Bone marrow (tissue), 2 donors: ENCODE data around the gene SNAP47.

Experiments
- DNase-seq, 2 donors: peaks; one replicate each; lab custom pipeline; 2025; lab: John Stamatoyannopoulos, UW

SNAP47 gene

DNA sequence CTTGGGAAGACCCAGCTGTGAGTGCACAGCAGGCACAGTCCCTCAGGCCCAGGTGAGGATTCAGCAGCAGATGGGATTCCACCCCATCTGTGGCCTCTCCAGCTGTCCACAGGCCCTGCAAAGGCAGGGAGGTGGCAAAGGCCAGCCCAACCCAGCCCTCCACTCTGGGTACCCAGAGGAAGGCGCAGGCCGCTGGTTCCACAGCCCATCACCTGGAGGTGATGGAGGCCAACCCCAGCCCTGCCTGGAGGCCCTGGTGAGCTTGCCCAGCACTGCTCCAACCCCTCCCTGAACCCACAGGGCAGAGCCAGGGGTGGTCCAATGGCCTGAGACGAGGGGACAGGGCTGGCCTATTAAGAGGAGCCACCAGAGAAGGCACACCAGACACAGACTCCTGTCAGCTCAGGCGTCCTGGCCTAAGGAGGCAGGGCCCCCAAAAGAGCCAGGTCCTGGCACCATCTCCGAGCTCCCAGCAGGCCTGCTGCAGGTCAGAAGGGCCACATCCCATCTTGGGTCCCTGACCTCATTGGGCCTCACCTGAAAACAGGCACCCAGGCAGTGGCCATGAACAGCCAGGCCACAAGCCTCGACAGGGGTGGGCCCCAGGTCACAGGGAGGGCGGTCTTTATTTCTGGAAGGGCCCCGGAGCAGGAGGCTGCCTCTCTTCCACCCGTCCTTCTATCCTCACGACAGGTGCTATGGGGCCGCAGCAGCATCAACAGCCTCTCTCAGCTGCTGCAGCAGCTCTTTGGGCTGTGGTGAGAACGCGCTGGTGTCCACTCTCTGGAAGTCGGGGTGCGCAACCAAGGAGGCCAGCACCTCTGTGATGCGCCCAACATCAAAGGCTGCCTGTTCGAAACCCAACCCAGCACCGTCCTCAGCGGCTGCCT, 3.3 kb upstream of the SNAP47 start:
- DNase-seq = no peak

DNA sequence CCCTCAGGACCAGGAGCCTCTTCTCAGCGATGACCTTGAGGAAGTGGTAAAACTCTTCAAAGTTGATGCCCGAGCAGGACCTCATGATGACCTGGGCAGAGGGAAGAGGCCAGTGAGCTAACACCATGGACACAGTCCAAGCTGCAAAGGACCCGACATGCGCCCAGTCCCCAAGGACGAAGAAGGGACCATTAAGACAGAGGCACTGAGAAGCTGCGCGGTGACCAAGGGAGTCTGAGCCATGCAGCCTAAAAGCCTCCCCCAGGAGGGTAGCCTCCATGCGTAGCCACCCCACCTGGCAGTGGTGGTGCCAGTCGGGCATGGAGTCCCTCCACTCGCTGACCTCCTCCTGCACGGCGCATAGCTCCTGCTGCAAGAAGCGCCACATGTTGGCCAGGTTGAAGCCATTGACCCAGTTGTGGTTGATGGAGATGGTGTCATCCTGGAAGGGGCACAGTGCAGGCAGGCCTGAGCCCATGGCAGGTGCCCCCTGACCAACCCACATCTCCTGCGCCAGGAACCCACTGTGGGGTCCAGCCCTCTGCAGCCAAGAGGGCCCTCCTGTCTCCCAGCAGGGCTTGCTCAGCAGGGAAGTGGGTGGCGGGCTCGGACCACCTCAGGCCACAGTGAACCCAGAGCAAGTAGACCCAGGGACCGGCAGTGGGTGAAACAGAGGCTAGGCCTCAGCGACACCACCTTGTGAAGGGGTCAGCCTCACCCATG, 2.5 kb upstream of the SNAP47 start:
- no peak for DNase-seq

- DNase-seq = no peak
Measured at GRCh38 chr1:227733309-227733705, 1.9 kb upstream of the SNAP47 start.

- no peak for DNase-seq
Measured at GRCh38 chr1:227733751-227734545, 1.3 kb upstream of the SNAP47 start.

DNA sequence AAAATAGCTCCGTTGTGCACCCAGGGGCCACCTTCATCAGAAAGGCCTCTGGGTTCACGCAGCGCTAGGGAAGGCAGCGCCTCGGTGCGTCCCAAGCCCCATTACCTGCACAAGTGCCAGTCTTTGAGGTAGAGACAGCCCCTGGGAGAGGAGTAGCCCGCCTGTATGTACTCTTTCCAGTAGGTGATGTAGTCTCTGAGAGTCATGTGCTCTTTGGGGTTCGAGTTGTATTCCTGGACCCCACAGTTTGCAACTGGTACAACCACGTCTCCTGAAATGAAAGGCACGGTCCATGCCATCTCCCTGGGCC, 734 bp upstream of the SNAP47 start:
- DNase-seq = no peak

DNA sequence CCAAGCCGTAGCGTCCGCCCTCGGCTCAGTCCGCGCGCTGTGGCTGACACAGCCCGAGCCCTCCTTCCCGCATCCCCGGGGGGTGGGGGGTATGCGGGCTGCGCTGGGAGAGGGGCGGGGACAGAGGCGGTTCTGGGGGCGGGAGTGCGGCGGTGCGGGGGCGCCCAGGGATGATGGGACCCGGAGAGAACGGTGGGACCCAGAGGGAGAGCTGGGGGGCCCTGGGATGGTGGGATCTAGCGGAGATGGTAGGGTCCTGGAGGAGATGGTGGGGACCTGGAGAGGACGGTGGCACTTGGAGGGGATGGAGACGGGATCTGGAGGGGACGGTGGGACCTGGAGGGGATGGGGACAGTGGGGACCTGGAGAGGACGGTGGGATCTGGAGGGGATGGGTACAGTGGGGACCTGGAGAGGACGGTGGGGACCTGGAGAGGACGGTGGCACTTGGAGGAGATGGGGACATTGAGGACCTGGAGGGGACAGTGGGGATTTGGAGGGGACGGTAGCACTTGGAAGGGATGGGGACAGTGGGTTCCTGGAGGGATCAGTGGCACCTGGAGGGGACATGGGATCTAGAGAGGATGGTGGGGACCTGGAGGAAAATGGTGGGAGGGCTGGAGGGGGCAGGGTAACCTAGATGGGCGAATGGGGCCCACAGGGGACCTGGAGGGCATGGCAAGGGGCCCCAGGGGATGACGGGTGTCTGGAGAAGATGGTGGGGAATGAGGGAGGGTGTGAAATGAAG, 477 bp downstream of the SNAP47 start:
- DNase-seq = no peak

DNA sequence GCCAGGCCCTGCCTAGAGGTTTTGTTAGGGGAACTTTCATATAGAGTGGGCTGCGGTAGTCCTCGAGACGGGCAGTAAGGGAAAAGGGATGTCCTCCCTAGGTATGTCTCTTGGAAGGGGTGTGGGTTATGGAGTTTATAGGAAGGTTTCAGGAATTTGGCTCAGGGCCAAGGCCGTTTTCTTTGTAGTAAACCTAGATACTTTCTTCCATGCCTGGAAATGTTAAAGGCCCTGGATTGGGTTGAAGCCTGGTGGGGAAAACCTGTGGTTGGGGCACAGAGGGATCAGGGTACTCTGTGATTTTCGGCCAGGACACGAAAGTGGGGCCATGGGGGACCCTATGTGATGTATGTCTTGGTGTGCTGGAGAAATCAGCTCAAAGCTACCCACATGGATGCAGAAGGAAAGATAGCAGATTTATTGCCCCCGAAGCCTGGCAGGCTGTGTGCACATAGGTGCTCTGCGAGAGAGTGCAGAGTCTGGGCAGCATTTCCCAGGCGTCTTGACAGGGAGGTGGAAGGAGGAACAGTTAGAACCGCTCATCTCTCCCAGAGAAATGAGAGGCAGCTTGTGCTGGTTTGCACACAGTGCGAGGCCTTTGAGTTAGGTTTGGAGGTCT, 1.7 kb downstream of the SNAP47 start:
- DNase-seq = no peak

DNA sequence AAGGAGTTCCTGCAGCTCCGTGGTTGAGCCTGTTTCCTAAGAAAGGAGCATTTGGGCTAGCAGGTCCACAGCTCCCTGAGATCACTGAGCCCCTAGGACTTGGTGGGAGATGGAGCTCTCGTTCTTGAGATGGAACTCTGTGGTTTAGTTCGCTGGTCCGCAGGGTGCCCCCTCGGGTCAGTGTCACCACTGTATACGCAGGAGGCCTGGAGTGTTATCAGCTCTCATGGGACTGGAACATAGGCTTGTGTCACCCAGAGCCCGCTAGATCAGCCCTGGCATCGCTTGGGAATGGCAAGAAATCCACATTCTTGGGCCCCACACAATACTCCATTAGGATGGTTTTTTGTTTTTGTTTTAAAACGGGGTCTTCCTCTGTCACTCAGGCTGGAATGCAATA, 3.6 kb downstream of the SNAP47 start:
- no peak for DNase-seq

DNA sequence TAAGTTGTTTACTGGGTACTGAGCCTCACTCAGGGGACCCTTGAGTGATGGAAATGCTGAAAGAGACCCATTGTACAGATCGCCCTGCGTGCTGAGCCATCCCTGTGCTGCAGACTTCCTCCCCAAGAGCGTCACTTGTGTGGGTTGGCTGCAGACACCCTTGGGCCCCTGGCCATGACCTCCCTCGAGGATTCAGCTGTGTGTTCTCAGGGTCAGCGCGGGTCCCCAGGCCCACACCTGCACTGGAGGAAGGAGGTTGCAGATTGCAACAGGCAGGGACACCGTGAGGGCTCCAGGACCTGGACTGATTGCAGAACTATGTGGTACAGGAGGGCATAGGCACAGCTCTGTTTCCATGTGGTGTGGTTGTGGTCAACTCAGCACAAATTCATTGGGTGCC, 4.4 kb downstream of the SNAP47 start:
- DNase-seq = no peak

DNA sequence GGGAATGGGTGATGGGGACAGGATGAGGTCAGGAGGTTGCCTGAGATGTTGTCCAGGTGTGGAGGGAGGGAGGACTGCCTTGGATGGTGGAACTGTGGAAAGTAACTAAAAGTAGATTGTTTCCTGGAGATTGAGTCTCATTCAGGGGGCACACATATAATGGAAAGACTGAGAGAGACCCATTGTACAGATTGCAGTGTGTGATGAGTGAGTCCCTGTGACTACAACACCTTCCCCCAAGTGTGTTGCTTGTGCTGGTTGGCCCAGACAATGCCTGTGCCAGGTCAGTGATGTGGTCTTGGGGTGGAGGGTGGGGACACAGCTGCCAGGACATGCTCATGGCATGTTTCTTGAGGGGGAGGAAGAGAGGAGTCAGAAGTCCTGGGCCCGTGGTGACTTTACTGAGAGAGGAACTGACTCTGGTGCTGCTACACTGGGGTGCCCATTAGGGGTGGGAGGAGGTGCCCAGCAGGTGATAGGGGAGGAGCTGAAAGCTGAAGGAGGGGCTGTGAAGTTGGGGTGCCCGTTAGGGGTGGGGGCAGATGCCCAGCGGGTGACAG, 5.2 kb downstream of the SNAP47 start:
- DNase-seq = no peak

DNA sequence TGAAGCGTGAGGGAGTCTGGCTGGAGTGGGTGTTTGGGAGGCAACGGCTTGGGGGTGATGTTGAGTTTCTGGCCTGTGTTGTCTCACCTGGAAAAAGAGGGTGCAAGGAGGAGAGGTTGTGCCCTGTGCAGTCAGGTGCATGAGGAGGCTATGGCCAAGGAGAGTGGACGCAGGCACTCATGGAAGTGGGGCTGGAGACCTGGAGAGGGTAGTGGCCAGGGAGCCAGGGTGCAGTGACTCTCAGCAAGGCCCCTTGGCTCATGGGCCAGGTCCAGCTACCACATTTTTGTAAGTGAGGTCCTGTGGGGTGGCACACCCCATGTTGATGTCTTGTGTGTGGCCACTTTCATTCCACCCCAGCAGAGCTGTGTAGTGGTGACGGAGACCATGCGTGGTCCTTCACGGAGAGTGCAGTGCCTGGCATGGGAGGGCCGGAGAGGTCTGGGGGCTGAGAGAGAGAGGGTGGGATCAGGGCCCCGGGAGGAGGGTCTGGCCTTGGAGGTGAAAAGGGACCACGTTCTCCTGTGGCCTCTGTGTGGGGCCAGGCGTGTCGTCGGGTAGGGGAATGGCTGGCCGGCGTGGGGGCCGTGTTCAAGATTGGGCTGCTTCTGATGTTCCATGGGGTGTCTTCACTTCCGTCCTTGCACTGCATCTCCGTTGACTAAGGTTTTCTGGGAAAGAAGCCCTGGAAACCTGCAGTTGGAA, 6.1 kb downstream of the SNAP47 start:
- DNase-seq = no peak

- no peak for DNase-seq
Measured at GRCh38 chr1:227742738-227743715, 7.8 kb downstream of the SNAP47 start.

DNA sequence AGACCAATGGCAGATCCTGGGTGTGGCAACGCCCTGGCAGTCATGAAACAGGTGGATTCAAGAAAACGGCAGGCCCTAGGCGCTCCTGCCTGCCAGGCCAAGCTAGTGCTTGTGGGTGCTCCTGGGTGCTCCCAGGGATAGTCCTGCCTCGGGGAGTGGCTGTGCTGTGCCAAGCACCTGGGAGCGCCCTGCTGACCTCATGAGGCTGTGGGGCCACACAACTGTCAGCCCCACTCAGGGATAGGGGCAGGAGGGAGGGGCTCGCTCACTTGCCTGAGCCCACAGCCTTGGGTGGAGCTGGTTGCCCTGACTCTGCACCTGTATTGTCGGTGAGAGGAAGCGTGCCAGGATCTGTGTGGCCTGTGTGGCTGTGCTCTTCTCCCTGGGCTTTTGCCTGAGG, 9.4 kb downstream of the SNAP47 start:
- no peak for DNase-seq

- no peak for DNase-seq
Measured at GRCh38 chr1:227745568-227746265, 10.5 kb downstream of the SNAP47 start.

- no peak for DNase-seq
Measured at GRCh38 chr1:227746676-227747075, 11.4 kb downstream of the SNAP47 start.

GRCh38 chr1:227747382-227747781, 12.1 kb downstream of the SNAP47 start:
- no peak for DNase-seq

GRCh38 chr1:227747948-227748495, 12.8 kb downstream of the SNAP47 start:
- DNase-seq = no peak

DNA sequence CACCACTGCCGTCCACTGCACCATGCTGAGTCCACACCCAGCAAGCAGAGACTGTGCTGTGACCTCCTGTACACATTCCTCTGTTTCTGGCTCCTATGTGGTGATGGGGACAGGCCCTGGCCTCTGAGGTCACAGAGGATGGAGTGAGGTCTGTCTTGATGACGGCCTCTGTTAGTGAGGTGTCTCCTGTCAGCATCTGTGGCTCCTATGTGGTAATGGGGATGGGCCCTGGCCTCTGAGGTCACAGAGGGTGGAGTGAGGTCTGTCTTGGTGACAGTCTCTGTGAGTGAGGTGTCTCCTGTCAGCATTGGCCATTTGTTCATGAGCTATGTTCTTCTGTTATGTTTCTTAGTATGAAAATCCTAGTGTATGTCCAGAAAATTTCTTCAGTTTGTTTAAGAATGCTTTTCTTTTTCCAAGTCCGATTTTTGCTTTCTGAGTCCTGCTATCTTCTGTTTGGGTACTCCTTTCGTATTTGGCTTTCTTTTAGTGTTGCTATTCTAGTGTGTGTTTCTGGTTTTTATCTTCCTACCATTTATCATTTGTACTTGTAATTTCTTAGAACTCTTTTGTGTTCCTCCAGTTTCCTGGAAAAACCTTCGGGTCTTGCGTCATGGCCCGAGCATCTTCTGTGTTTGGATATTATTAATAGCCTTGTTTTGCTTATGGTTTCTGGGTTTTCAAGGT, 13.4 kb downstream of the SNAP47 start:
- no peak for DNase-seq
